ENCODE results near the gene SRGAP1.

DNA sequence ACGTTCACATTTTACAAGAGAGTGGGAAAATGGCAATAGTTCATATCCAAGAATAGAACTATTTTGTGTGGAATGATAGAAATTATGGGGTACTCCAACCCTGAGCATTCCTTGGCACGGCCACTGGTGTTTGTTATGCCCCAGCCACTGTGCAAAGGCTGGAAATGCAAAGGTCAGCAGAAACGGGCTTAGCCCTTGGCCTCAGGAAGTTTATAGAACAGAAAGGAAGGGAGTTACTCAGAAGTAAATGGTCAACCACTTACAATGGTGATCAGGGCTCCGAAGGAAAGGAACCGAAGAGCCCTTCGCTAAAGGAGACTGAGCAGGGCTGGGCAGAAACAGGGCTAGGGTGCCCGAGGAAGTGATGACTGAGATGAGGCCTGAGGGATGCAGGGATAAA lies 332.5 kb downstream of the SRGAP1 start:
- TF ChIP-seq GATA3 (IDR thresholded peaks at IDR 0.05; ENCODE audit: low read depth, low read length) (no peak), GATA2 (IDR thresholded peaks at IDR 0.05; ENCODE audit: low read depth, low read length) (no peak)

Data from SH-SY5Y (cell line).